ENCODE measurements around the gene POLQ. TPM values are rescaled to one million over a fixed set of nuclear protein-coding genes. Genes with fewer than 3 reads are reported as not detected.
A peak's percentile ranks its signal among the peaks of the same experiment; 100 is the strongest.
"Not testable (repeated sequence)": the region's sequence is repeated elsewhere in the genome, so short reads cannot be mapped to it uniquely, and the experiment has no call there.

The POLQ gene
- polyA plus RNA-seq, result not detected

- H3K27me3 Mint-ChIP-seq, result no peaks in the 10 kb centered on the region
- peak within 1 kb of the TSS; percentile 83 to 97 (median 96) for H3K4me3 Mint-ChIP-seq
- no peaks in the 10 kb centered on the region for H3K9me3 Mint-ChIP-seq
- H3K36me3 Mint-ChIP-seq, result peaks cover 6% of the 10 kb centered on the region
- peak within 1 kb of the TSS; percentile 77 to 95 (median 95) for H3K27ac Mint-ChIP-seq
- peaks cover 16 to 23% (median 22%) of the 10 kb centered on the region in 3 donors for H3K4me1 Mint-ChIP-seq
Measured at GRCh38 chr3:121545574-121546455, at the start of gene POLQ. Gene POLQ (minus strand): TSS chr3:121545988. CDS start chr3:121545877, 111 bp downstream.

GRCh38 chr3:121594850-121595249, 49.1 kb upstream of the POLQ start:
- Mint-ChIP-seq H3K27me3 (no peaks in the 10 kb centered on the region), H3K36me3 (no peaks in the 10 kb centered on the region), H3K4me1 (peaks cover 6 to 10% (median 8%) of the 10 kb centered on the region in 3 donors), H3K4me3 (no peak overlapping the region), H3K27ac (no peak overlapping the region), H3K9me3 (no peaks in the 10 kb centered on the region)

GRCh38 chr3:121593806-121594205, 48.0 kb upstream of the POLQ start:
- not testable (repeated sequence) for H3K27ac Mint-ChIP-seq, H3K27me3 Mint-ChIP-seq, H3K9me3 Mint-ChIP-seq, H3K36me3 Mint-ChIP-seq
- Mint-ChIP-seq H3K4me3 (peak overlapping the region in 1 of 4 donors; percentile 40), H3K4me1 (peaks cover 6 to 10% (median 8%) of the 10 kb centered on the region in 3 donors)

GRCh38 chr3:121592856-121593702, 47.3 kb upstream of the POLQ start, which contains the start of gene FBXO40:
Gene FBXO40 (plus strand): TSS chr3:121593379. CDS start chr3:121620576, 27,197 bp downstream.
- H3K4me1 Mint-ChIP-seq, result peaks cover 6 to 10% (median 8%) of the 10 kb centered on the region in 3 donors
- H3K36me3 Mint-ChIP-seq, result no peaks in the 10 kb centered on the region
- H3K27ac Mint-ChIP-seq, result no peak within 1 kb of the TSS
- no peaks in the 10 kb centered on the region for H3K9me3 Mint-ChIP-seq
- H3K4me3 Mint-ChIP-seq, result peak within 1 kb of the TSS in 2 of 4 donors; percentile 40 to 82
- H3K27me3 Mint-ChIP-seq, result peaks cover 3% of the 10 kb centered on the region

- Mint-ChIP-seq H3K36me3 (peaks cover 2% of the 10 kb centered on the region), H3K27ac (no peak overlapping the region)
Measured at GRCh38 chr3:121584418-121584817, 38.6 kb upstream of the POLQ start.

GRCh38 chr3:121581691-121582090, 35.9 kb upstream of the POLQ start:
- no peak overlapping the region for H3K27ac Mint-ChIP-seq
- H3K4me3 Mint-ChIP-seq, result no peak overlapping the region
- peaks cover 2% of the 10 kb centered on the region for H3K36me3 Mint-ChIP-seq
- peaks cover 17% of the 10 kb centered on the region for H3K27me3 Mint-ChIP-seq
- H3K4me1 Mint-ChIP-seq, result peaks cover 0 to 3% (median 2%) of the 10 kb centered on the region in 3 donors
- H3K9me3 Mint-ChIP-seq, result no peaks in the 10 kb centered on the region

More at GRCh38 chr3:121584418-121584817, 38.6 kb upstream of the POLQ start:
- peak overlapping the region in 1 of 4 donors; percentile 32 for H3K4me3 Mint-ChIP-seq
- peaks cover 0 to 3% (median 2%) of the 10 kb centered on the region in 3 donors for H3K4me1 Mint-ChIP-seq
- H3K27me3 Mint-ChIP-seq, result peaks cover 23% of the 10 kb centered on the region
- H3K9me3 Mint-ChIP-seq, result no peaks in the 10 kb centered on the region

GRCh38 chr3:121574449-121574848, 28.7 kb upstream of the POLQ start:
- peaks cover 2% of the 10 kb centered on the region for H3K27me3 Mint-ChIP-seq
- H3K36me3 Mint-ChIP-seq, result no peaks in the 10 kb centered on the region
- no peak overlapping the region for H3K27ac Mint-ChIP-seq
- no peak overlapping the region for H3K4me3 Mint-ChIP-seq
- H3K4me1 Mint-ChIP-seq, result no peaks in the 10 kb centered on the region
- no peaks in the 10 kb centered on the region for H3K9me3 Mint-ChIP-seq

- Mint-ChIP-seq H3K27me3 (peaks cover 4% of the 10 kb centered on the region), H3K9me3 (no peaks in the 10 kb centered on the region), H3K36me3 (no peaks in the 10 kb centered on the region), H3K27ac (no peak within 1 kb of the TSS), H3K4me3 (no peak within 1 kb of the TSS), H3K4me1 (no peaks in the 10 kb centered on the region)
Measured at GRCh38 chr3:121567649-121568048, 21.9 kb upstream of the POLQ start, which contains the start of gene ARGFX. Gene ARGFX (plus strand): TSS chr3:121567949. CDS start chr3:121570714, 2,765 bp downstream.

- Mint-ChIP-seq H3K9me3 (no peaks in the 10 kb centered on the region), H3K36me3 (no peaks in the 10 kb centered on the region), H3K27me3 (peaks cover 3% of the 10 kb centered on the region), H3K4me1 (no peaks in the 10 kb centered on the region), H3K27ac (no peak overlapping the region), H3K4me3 (no peak overlapping the region)
Measured at GRCh38 chr3:121566773-121567172, 21.0 kb upstream of the POLQ start.

- Mint-ChIP-seq H3K27ac (no peak overlapping the region), H3K9me3 (no peaks in the 10 kb centered on the region), H3K36me3 (peaks cover 3% of the 10 kb centered on the region), H3K4me1 (no peaks in the 10 kb centered on the region), H3K4me3 (no peak overlapping the region), H3K27me3 (peaks cover 10% of the 10 kb centered on the region)
Measured at GRCh38 chr3:121562148-121562547, 16.4 kb upstream of the POLQ start.

- peaks cover 5% of the 10 kb centered on the region for H3K36me3 Mint-ChIP-seq
- no peak overlapping the region for H3K4me3 Mint-ChIP-seq
Measured at GRCh38 chr3:121557426-121557934, 11.7 kb upstream of the POLQ start.

GRCh38 chr3:121552797-121553196, 7.0 kb upstream of the POLQ start:
- H3K9me3 Mint-ChIP-seq, result no peaks in the 10 kb centered on the region
- H3K4me3 Mint-ChIP-seq, result peak overlapping the region in 1 of 4 donors; percentile 2
- peaks cover 6 to 19% (median 6%) of the 10 kb centered on the region in 3 donors for H3K4me1 Mint-ChIP-seq
- H3K27ac Mint-ChIP-seq, result peak overlapping the region in 1 of 3 donors; percentile 74
- peaks cover 5% of the 10 kb centered on the region for H3K36me3 Mint-ChIP-seq
- H3K27me3 Mint-ChIP-seq, result peaks cover 3% of the 10 kb centered on the region

More at GRCh38 chr3:121557426-121557934, 11.7 kb upstream of the POLQ start:
- H3K9me3 Mint-ChIP-seq, result no peaks in the 10 kb centered on the region
- peaks cover 8% of the 10 kb centered on the region for H3K27me3 Mint-ChIP-seq
- peaks cover 0 to 5% (median 0%) of the 10 kb centered on the region in 3 donors for H3K4me1 Mint-ChIP-seq
- H3K27ac Mint-ChIP-seq, result no peak overlapping the region

- Mint-ChIP-seq H3K4me1 (peaks cover 6 to 19% (median 6%) of the 10 kb centered on the region in 3 donors), H3K9me3 (no peaks in the 10 kb centered on the region), H3K36me3 (peaks cover 5% of the 10 kb centered on the region), H3K27ac (peak overlapping the region in 1 of 3 donors; percentile 74), H3K27me3 (peaks cover 3% of the 10 kb centered on the region), H3K4me3 (peak overlapping the region in 1 of 4 donors; percentile 2)
Measured at GRCh38 chr3:121552379-121552778, 6.6 kb upstream of the POLQ start.

- no peaks in the 10 kb centered on the region for H3K9me3 Mint-ChIP-seq
- H3K27ac Mint-ChIP-seq, result peak overlapping the region in 1 of 3 donors; percentile 20
- H3K4me3 Mint-ChIP-seq, result peak overlapping the region; percentile 83 to 95 (median 90)
- H3K27me3 Mint-ChIP-seq, result no peaks in the 10 kb centered on the region
- peaks cover 16 to 23% (median 22%) of the 10 kb centered on the region in 3 donors for H3K4me1 Mint-ChIP-seq
- peaks cover 5% of the 10 kb centered on the region for H3K36me3 Mint-ChIP-seq
Measured at GRCh38 chr3:121545049-121545573, 677 bp downstream of the POLQ start.

Measured in IgD-negative memory B cell (primary cell).